HepG2 (cell line): ENCODE data around the gene CAMK2G. TPM values are rescaled to one million over a fixed set of nuclear protein-coding genes. Genes with fewer than 3 reads are reported as not detected.

Source experiments
- ATAC-seq: fragments of 200-7000 bp; cut with Tn5 transposase; 3 replicates; pipeline ENCODE4 v1.9.1; 2020; ENCODE audit warnings: mild to moderate bottlenecking, moderate library complexity
- BruUV-seq: library from RNA; stranded (reverse); fragments of 400-500 nt; replicated peaks from 2 replicates; lab custom pipeline; 2021; lab: Mats Ljungman, UMichigan
- CTCF ChIA-PET: fragments of 300-600 bp; formaldehyde crosslinking; extraction: SDS; loops from one replicate; lab custom pipeline; 2021; ENCODE audit warnings: low total read pairs, inconsistent platforms, low intra/inter-chr PET ratio; lab: Yijun Ruan, JAX
- POLR2A ChIA-PET: fragments of 350-600 bp; sonication (Branson Sonifier 250); formaldehyde crosslinking; loops from one replicate; lab custom pipeline; 2020; ENCODE audit warnings: antibody characterized with exemption, inconsistent platforms; lab: Yijun Ruan, JAX
- DNase-seq: peaks from one replicate; pipeline ENCODE4 v3.0.0-alpha.2; 2015; ENCODE audit warnings: low spot score
- FAIRE-seq: peaks from 3 replicates; lab custom pipeline; 2011; peaks lifted over from hg19 to GRCh38; lab: Jason Lieb, UNC
- H2AFZ ChIP-seq: one replicate; pipeline ENCODE4 v1.6.1; 2011; ENCODE audit warnings: low read length, inconsistent platforms
- H3K27ac ChIP-seq: fragments of 300-600 bp; 3 replicates; pipeline ENCODE4 v1.8.0; 2011; ENCODE audit warnings: mixed run types, mild to moderate bottlenecking, mixed read lengths, low read length, inconsistent platforms; ENCODE audit not compliant: insufficient read depth; ENCODE audit errors: extremely low read length
- H3K27me3 ChIP-seq, 2 experiments: fragments of 200-600 bp in 1 of 2; 2 replicates in 1 of 2; 3 replicates in 1 of 2; pipeline versions ENCODE4 v1.6.0 to v1.8.0; 2011; ENCODE audit warnings: low read length in 2 of 2, mild to moderate bottlenecking in 2 of 2, moderate library complexity in 2 of 2, inconsistent platforms in 1 of 2; ENCODE audit not compliant: insufficient read depth in 2 of 2, control insufficient read depth in 1 of 2
- H3K36me3 ChIP-seq, 2 experiments: fragments of 200-600 bp in 1 of 2; replicated peaks in 1 of 2; 2 replicates in 1 of 2; 3 replicates in 1 of 2; pipeline versions ENCODE4 v1.5.1 to v1.8.0; 2011; ENCODE audit warnings: low read length in 2 of 2, inconsistent platforms in 1 of 2; ENCODE audit not compliant: insufficient read depth in 2 of 2, control insufficient read depth in 1 of 2
- H3K4me1 ChIP-seq: 2 replicates; pipeline ENCODE4 v1.5.1; 2012; ENCODE audit warnings: low read length, inconsistent platforms; ENCODE audit not compliant: insufficient read depth
- H3K4me2 ChIP-seq: 2 replicates; pipeline ENCODE4 v1.6.0; 2011; ENCODE audit warnings: low read depth, low read length, inconsistent platforms
- H3K4me3 ChIP-seq, 3 experiments: fragments of 200-600 bp in 1 of 3; sonication (generic), shearing (Covaris generic) in 1 of 3; replicated peaks in 1 of 3; 2 replicates each; pipeline ENCODE4 v1.5.1; 2011 to 2016; ENCODE audit warnings: low read length in 3 of 3, inconsistent platforms in 2 of 3, low read depth in 2 of 3, mild to moderate bottlenecking in 2 of 3, control low read depth in 1 of 3, mixed read lengths in 1 of 3; ENCODE audit not compliant: insufficient read depth in 1 of 3
- H3K79me2 ChIP-seq: one replicate; pipeline ENCODE4 v1.6.1; 2011; ENCODE audit warnings: low read length, inconsistent platforms; ENCODE audit not compliant: insufficient read depth
- H3K9ac ChIP-seq: 2 replicates; pipeline ENCODE4 v1.6.0; 2011; ENCODE audit warnings: mild to moderate bottlenecking, low read depth, low read length, inconsistent platforms; ENCODE audit not compliant: insufficient read depth
- H3K9me3 ChIP-seq: 2 replicates; pipeline ENCODE4 v1.5.1; 2012; ENCODE audit warnings: mild to moderate bottlenecking, low read length
- H4K20me1 ChIP-seq: 2 replicates; pipeline ENCODE4 v1.6.0; 2011; ENCODE audit warnings: inconsistent platforms, mild to moderate bottlenecking, low read length, moderate library complexity; ENCODE audit not compliant: insufficient read depth
- ATRX ChIP-seq: sonication (generic); formaldehyde crosslinking; IDR thresholded peaks from 2 replicates; pipeline ENCODE4 v1.4.0; 2020; ENCODE audit warnings: missing genetic modification reagents, borderline replicate concordance
- FLYWCH1 ChIP-seq: sonication (generic); formaldehyde crosslinking; IDR thresholded peaks from 2 replicates; pipeline ENCODE4 v1.8.1; 2023; ENCODE audit warnings: mild to moderate bottlenecking, missing genetic modification reagents
- MED8 ChIP-seq: sonication (generic); formaldehyde crosslinking; IDR thresholded peaks from 2 replicates; pipeline ENCODE4 v1.8.1; 2023; ENCODE audit warnings: mild to moderate bottlenecking, missing genetic modification reagents; ENCODE audit not compliant: insufficient replicate concordance
- REL ChIP-seq: sonication (generic); formaldehyde crosslinking; conservative IDR thresholded peaks from 2 replicates; pipeline ENCODE4 v1.8.0; 2022; ENCODE audit warnings: mild to moderate bottlenecking, missing genetic modification reagents, moderate library complexity
- SP4 ChIP-seq: sonication (generic); formaldehyde crosslinking; IDR thresholded peaks from 2 replicates; pipeline ENCODE4 v1.8.1; 2023; ENCODE audit warnings: mild to moderate bottlenecking, missing genetic modification reagents
- TBL1XR1 ChIP-seq: fragments of 150-350 bp; IDR thresholded peaks from 2 replicates; pipeline ENCODE4 v1.6.1; 2014; ENCODE audit warnings: borderline replicate concordance, low read length; ENCODE audit not compliant: partially characterized antibody
- ZBTB7B ChIP-seq: sonication (generic); formaldehyde crosslinking; IDR thresholded peaks from 2 replicates; pipeline ENCODE4 v1.4.0; 2020; ENCODE audit warnings: missing genetic modification reagents
- ZKSCAN8 ChIP-seq: IDR thresholded peaks from 2 replicates; pipeline ENCODE4 v1.6.1; 2016; ENCODE audit warnings: borderline replicate concordance, missing genetic modification reagents, missing compliant biosample characterization
- ZNF253 ChIP-seq: sonication (generic); formaldehyde crosslinking; IDR thresholded peaks from 2 replicates; pipeline ENCODE4 v1.8.0; 2022; ENCODE audit warnings: mild to moderate bottlenecking, missing genetic modification reagents, borderline replicate concordance
- ZNF3 ChIP-seq: IDR thresholded peaks from 2 replicates; pipeline ENCODE4 v1.7.0; 2017; ENCODE audit warnings: inconsistent platforms
- ZNF512 ChIP-seq: sonication (generic); formaldehyde crosslinking; IDR thresholded peaks from 2 replicates; pipeline ENCODE4 v1.4.0; 2020; ENCODE audit warnings: mild to moderate bottlenecking, missing genetic modification reagents
- ZNF772 ChIP-seq: sonication (generic); formaldehyde crosslinking; IDR thresholded peaks from 2 replicates; pipeline ENCODE4 v1.5.0; 2020; ENCODE audit warnings: mild to moderate bottlenecking, missing genetic modification reagents
- WGBS: methylation state at CpG from one replicate; pipeline ENCODE4 v1.1.6; 2017; ENCODE audit warnings: low lambda C conversion rate; 5-methylcytosine and 5-hydroxymethylcytosine counted together
- in situ Hi-C: cut with HindIII; loops from 2 replicates; pipeline ENCODE4 v1.10.0; 2017; ENCODE audit warnings: low pct_unique_long_range_greater_than_20kb; ENCODE audit not compliant: extremely low pct_ligation_motif_present
- intact Hi-C: fragments of 100-400 bp; cut with micrococcal nuclease; formaldehyde crosslinking; loops from one replicate; pipeline ENCODE4 v1.10.0; 2022; ENCODE audit not compliant: unreplicated experiment
- polyA plus RNA-seq, 8 experiments: library from polyadenylated mRNA; depleted of rRNA in 3 of 8; stranded (reverse) in 7 of 8; unstranded in 1 of 8; fragments of >200 nt; fragmentation: Illumina TruSeq in 4 of 8; extraction: Trizol in 4 of 8; gene quantifications; 2 replicates each; pipeline versions ENCODE4 v1.2.1 to v1.2.3, GENCODE V29; 2011 to 2016; ENCODE audit warnings: low read depth in 4 of 8, missing spikeins in 1 of 8, mixed read lengths in 1 of 8; ENCODE audit not compliant: insufficient read depth in 1 of 8
- total RNA-seq, 5 experiments: library from RNA; depleted of rRNA; stranded (reverse); fragments of >200 nt; fragmentation: Illumina TruSeq; extraction: Trizol; gene quantifications; 2 replicates each; pipeline ENCODE4 v1.2.3, GENCODE V29; 2016; ENCODE audit warnings: low read depth in 1 of 5
- TF ChIP-seq, protein P1 (sequence below): IDR thresholded peaks from 2 replicates; pipeline ENCODE4 v1.6.1; 2018; ENCODE audit warnings: missing genetic modification reagents, mild to moderate bottlenecking, missing compliant biosample characterization
- TF ChIP-seq, protein P2 (sequence below): IDR thresholded peaks from 2 replicates; pipeline ENCODE4 v1.6.1; 2016; ENCODE audit warnings: missing genetic modification reagents, missing compliant biosample characterization

CAMK2G gene
- total and polyA plus RNA-seq, 2 of the 13 experiments (the other 11 are each of a cell fraction or from before 2014, with no cell fraction given) = 15.9 to 18.8 TPM

GRCh38 chr10:73790886-73791625 is 83.3 kb downstream of the CAMK2G start (continued):
- no peak for TF ChIP-seq ATRX (CRISPR knock-in tag)
- no peak for TF ChIP-seq MED8 (CRISPR knock-in tag)
- no peak for TF ChIP-seq SP4 (CRISPR knock-in tag)
- no peak for TF ChIP-seq ZNF772
- TF ChIP-seq TBL1XR1 = no peak
- TF ChIP-seq ZNF253 = no peak

DNA sequence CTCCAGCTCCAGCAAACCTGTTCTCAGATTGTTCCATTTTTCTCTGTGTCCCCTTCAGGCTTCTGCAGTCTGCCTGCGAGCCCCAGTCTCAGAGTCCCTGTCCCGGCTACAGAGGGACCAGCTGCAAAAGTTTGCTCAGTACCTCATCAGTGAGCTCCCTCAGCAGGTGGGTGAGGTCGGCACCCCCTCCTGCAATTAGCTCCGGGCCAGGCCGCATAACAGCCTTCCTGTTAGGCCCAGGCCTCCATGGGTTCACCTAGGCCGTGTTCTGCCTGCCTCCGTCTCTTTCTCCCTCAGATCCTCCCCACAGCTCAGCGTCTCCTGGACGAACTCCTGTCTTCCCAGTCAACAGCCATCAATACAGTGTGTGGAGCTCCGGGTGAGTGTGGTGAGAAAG is 84.7 kb downstream of the CAMK2G start:
- peaks cover 28% of the 10 kb centered on the region for H3K4me1 ChIP-seq
- no peak for DNase-seq
- 99% methylated on average over 10 of the region's 10 CpGs for WGBS
- no peak for ATAC-seq
- intact Hi-C loops = no loop called here
- no peaks in the 10 kb centered on the region for H3K9me3 ChIP-seq
- 0 out of 2 replicates have a peak, but pooled peaks cover 2% of the 10 kb centered on the region for H4K20me1 ChIP-seq
- TF ChIP-seq ZNF3 (CRISPR knock-in tag) (no peak), REL (CRISPR knock-in tag) (no peak), FLYWCH1 (CRISPR knock-in tag) (no peak), ZKSCAN8 (no peak), ZBTB7B (CRISPR knock-in tag) (no peak), ZNF512 (CRISPR knock-in tag) (no peak)
- TF ChIP-seq, protein P1, sequence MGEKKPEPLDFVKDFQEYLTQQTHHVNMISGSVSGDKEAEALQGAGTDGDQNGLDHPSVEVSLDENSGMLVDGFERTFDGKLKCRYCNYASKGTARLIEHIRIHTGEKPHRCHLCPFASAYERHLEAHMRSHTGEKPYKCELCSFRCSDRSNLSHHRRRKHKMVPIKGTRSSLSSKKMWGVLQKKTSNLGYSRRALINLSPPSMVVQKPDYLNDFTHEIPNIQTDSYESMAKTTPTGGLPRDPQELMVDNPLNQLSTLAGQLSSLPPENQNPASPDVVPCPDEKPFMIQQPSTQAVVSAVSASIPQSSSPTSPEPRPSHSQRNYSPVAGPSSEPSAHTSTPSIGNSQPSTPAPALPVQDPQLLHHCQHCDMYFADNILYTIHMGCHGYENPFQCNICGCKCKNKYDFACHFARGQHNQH (CRISPR knock-in tag) = no peak
- TF ChIP-seq, protein P2, sequence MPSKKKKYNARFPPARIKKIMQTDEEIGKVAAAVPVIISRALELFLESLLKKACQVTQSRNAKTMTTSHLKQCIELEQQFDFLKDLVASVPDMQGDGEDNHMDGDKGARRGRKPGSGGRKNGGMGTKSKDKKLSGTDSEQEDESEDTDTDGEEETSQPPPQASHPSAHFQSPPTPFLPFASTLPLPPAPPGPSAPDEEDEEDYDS = no peak
- TF ChIP-seq, all 625 proteins: peak for 0
- in situ Hi-C loops = no loop called here
- Histone ChIP-seq H3K27ac (no peak overlapping the region), H3K79me2 (peaks cover 24% of the 10 kb centered on the region), H3K9ac (no peak overlapping the region), H3K4me2 (no peak overlapping the region), H3K36me3 (peaks cover 33 to 55% of the 10 kb centered on the region in 2 experiments), H3K4me3 (no peak overlapping the region), H3K27me3 (no peaks in the 10 kb centered on the region; a peak in 1 of 5 replicates), H2AFZ (no peak overlapping the region)
- no peak for FAIRE-seq
- CTCF ChIA-PET = no interaction called here
- POLR2A ChIA-PET = no interaction called here
- no TSS peak for BruUV-seq
